K562 (cell line): Measurements from ENCODE around the gene HHATL. TPM values are rescaled to one million over a fixed set of nuclear protein-coding genes. Genes with fewer than 3 reads are reported as not detected.

Experiments
- ARHGAP35 ChIP-seq: fragments of 450-650 bp; IDR thresholded peaks from 2 replicates; pipeline ENCODE4 v1.6.1; 2018; ENCODE audit not compliant: partially characterized antibody
- BCL6 ChIP-seq: fragments of 250-450 bp; sonication (Bioruptor Pico); IDR thresholded peaks from 2 replicates; pipeline ENCODE4 v1.4.0; 2020
- CAMTA2 ChIP-seq: fragments of 250-450 bp; sonication (Bioruptor Pico); conservative IDR thresholded peaks from 2 replicates; pipeline ENCODE4 v1.5.1; 2022
- CBFA2T3 ChIP-seq: fragments of 450-650 bp; IDR thresholded peaks from 2 replicates; pipeline ENCODE4 v1.6.1; 2017
- CBFB ChIP-seq: sonication (generic); formaldehyde crosslinking; IDR thresholded peaks from 2 replicates; pipeline ENCODE4 v1.4.0; 2020; ENCODE audit warnings: mild to moderate bottlenecking, missing genetic modification reagents
- CHD1 ChIP-seq: fragments of 200-600 bp; sonication (generic); IDR thresholded peaks from one replicate; pipeline ENCODE4 v1.6.1; 2012; ENCODE audit warnings: mild to moderate bottlenecking, moderate library complexity, low read length, inconsistent platforms
- FOXA3 ChIP-seq, 2 experiments: fragments of 450-650 bp in 1 of 2; sonication (generic) in 1 of 2; formaldehyde crosslinking; IDR thresholded peaks in 1 of 2; conservative IDR thresholded peaks in 1 of 2; 2 replicates each; pipeline versions ENCODE4 v1.4.0 to v1.8.0; 2020 to 2022; ENCODE audit warnings: mild to moderate bottlenecking in 2 of 2, missing genetic modification reagents in 1 of 2
- HOXB6 ChIP-seq: fragments of 250-450 bp; sonication (Bioruptor Pico); IDR thresholded peaks from 2 replicates; pipeline ENCODE4 v1.5.1; 2022; ENCODE audit warnings: mild to moderate bottlenecking, borderline replicate concordance
- MCM5 ChIP-seq: fragments of 450-650 bp; IDR thresholded peaks from 2 replicates; pipeline ENCODE4 v1.6.1; 2016; ENCODE audit warnings: low read depth
- PCBP2 ChIP-seq: fragments of 200-400 bp; formaldehyde crosslinking; IDR thresholded peaks from 2 replicates; pipeline ENCODE4 v1.6.1; 2018; ENCODE audit warnings: low read length, low read depth, mild to moderate bottlenecking, moderate library complexity; ENCODE audit not compliant: poor library complexity, severe bottlenecking
- RBBP5 ChIP-seq: fragments of 200-600 bp; sonication (generic); IDR thresholded peaks from 2 replicates; pipeline ENCODE4 v1.6.1; 2012; ENCODE audit warnings: borderline replicate concordance, mild to moderate bottlenecking, low read length, control low read depth, inconsistent platforms; ENCODE audit not compliant: insufficient read depth, poor library complexity, severe bottlenecking
- RBM14 ChIP-seq: fragments of 200-400 bp; formaldehyde crosslinking; IDR thresholded peaks from 2 replicates; pipeline ENCODE4 v1.6.1; 2018; ENCODE audit warnings: low read depth, mild to moderate bottlenecking, low read length, moderate library complexity, borderline replicate concordance; ENCODE audit not compliant: insufficient read depth
- STAT6 ChIP-seq: sonication (generic); formaldehyde crosslinking; IDR thresholded peaks from 2 replicates; pipeline ENCODE4 v1.8.1; 2023; ENCODE audit warnings: mild to moderate bottlenecking, missing genetic modification reagents
- ZBTB49 ChIP-seq: sonication (generic); formaldehyde crosslinking; IDR thresholded peaks from 2 replicates; pipeline ENCODE4 v1.8.0; 2022; ENCODE audit warnings: missing genetic modification reagents, mild to moderate bottlenecking, borderline replicate concordance
- ZC3H4 ChIP-seq: sonication (generic); formaldehyde crosslinking; IDR thresholded peaks from 2 replicates; pipeline ENCODE4 v1.9.0; 2021; ENCODE audit warnings: missing genetic modification reagents, borderline replicate concordance
- ZNF507 ChIP-seq: conservative IDR thresholded peaks from 2 replicates; pipeline ENCODE4 v1.6.1; 2017; ENCODE audit warnings: missing genetic modification characterization, missing compliant biosample characterization
- polyA plus RNA-seq, 8 experiments: library from polyadenylated mRNA; depleted of rRNA in 4 of 8; stranded (reverse) in 5 of 8; unstranded in 3 of 8; fragments of >200 nt; fragmentation: Nextera tagmentation in 2 of 8; fragmentation: Illumina TruSeq in 1 of 8; extraction: Ambion mirVana in 2 of 8; extraction: Trizol in 1 of 8; gene quantifications; 2 replicates each; pipeline versions ENCODE4 v1.2.1 to v1.2.3, GENCODE V29; 2011 to 2014; ENCODE audit warnings: inconsistent platforms in 1 of 8, missing spikeins in 1 of 8
- total RNA-seq, 7 experiments: library from RNA; depleted of rRNA in 6 of 7; stranded (reverse); fragments of >200 nt in 6 of 7; fragmentation: Illumina TruSeq in 2 of 7; extraction: Trizol in 2 of 7; gene quantifications; 2 replicates each; pipeline versions ENCODE4 v1.2.1 to v1.2.3, GENCODE V29; 2011 to 2021; ENCODE audit warnings: low replicate concordance in 1 of 7
- TF ChIP-seq, protein P1 (sequence below): sonication (generic); formaldehyde crosslinking; IDR thresholded peaks from 2 replicates; pipeline ENCODE4 v1.8.0; 2022; ENCODE audit warnings: mild to moderate bottlenecking, missing genetic modification reagents, borderline replicate concordance
- TF ChIP-seq, protein P2 (sequence below), 2 experiments: fragments of 200-800 bp in 1 of 2; sonication (Bioruptor generic) in 1 of 2; sonication (generic) in 1 of 2; formaldehyde crosslinking in 1 of 2; IDR thresholded peaks in 1 of 2; conservative IDR thresholded peaks in 1 of 2; 2 replicates each; pipeline versions ENCODE4 v1.5.0 to v1.6.1; 2016 to 2020; ENCODE audit warnings: missing compliant biosample characterization in 1 of 2, missing genetic modification characterization in 1 of 2, missing genetic modification reagents in 1 of 2

HHATL gene
- total and polyA plus RNA-seq, 9 of the 15 experiments (the other 6 are each of a cell fraction or from before 2014, with no cell fraction given): not detected

DNA sequence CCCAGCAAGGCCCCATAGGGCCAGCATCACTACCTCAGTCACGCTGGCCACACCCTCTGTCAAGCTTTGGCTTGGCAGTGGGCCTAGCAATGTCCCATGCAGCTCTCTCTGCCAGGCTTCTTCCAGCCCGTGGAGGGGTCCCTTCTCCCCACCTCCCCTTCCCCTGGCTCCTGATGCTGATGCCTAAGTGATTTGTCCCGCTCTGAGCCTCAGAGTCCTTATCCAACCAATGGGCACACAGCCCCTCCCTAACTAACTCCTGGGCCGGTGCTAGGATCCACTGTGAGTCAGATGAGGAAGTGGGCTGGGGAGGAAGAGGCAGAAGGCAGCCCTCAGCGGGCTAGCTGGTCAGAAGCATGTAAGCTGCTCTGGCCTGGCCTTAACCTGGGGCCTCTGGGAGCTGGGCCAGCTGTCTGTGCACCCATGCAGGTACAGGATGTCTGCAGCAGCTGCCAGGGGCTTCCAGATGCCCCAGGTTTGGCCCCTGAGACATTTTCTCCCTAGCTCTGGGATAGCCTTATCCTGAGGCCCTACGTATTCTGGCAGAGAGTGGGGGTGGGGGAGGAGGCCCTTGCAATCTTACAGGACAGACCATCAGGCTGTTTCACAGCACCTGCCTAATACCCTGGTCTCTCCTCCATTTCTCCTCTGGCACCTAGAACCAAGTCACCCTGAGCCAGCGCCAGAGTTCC lies 49.8 kb downstream of the HHATL start (continued):
- TF ChIP-seq HOXB6: no peak
- TF ChIP-seq ARHGAP35: no peak
- no peak for TF ChIP-seq MCM5
- TF ChIP-seq RBM14: no peak
- no peak for TF ChIP-seq STAT6 (CRISPR knock-in tag)
- TF ChIP-seq, protein P1, sequence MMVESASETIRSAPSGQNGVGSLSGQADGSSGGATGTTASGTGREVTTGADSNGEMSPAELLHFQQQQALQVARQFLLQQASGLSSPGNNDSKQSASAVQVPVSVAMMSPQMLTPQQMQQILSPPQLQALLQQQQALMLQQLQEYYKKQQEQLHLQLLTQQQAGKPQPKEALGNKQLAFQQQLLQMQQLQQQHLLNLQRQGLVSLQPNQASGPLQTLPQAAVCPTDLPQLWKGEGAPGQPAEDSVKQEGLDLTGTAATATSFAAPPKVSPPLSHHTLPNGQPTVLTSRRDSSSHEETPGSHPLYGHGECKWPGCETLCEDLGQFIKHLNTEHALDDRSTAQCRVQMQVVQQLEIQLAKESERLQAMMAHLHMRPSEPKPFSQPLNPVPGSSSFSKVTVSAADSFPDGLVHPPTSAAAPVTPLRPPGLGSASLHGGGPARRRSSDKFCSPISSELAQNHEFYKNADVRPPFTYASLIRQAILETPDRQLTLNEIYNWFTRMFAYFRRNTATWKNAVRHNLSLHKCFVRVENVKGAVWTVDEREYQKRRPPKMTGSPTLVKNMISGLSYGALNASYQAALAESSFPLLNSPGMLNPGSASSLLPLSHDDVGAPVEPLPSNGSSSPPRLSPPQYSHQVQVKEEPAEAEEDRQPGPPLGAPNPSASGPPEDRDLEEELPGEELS: no peak
- no peak for TF ChIP-seq CHD1
- TF ChIP-seq CAMTA2 (CRISPR knock-in tag): no peak
- TF ChIP-seq FOXA3 (CRISPR knock-in tag; conservative IDR thresholded peaks at IDR 0.05 in 1 of 2, IDR thresholded peaks at IDR 0.05 in 1 of 2): no peak
- TF ChIP-seq CBFA2T3: 0 out of 2 replicates have a peak, but pooled peaks have one; percentile 29
- no peak for TF ChIP-seq CBFB (CRISPR knock-in tag)
- TF ChIP-seq, protein P2, sequence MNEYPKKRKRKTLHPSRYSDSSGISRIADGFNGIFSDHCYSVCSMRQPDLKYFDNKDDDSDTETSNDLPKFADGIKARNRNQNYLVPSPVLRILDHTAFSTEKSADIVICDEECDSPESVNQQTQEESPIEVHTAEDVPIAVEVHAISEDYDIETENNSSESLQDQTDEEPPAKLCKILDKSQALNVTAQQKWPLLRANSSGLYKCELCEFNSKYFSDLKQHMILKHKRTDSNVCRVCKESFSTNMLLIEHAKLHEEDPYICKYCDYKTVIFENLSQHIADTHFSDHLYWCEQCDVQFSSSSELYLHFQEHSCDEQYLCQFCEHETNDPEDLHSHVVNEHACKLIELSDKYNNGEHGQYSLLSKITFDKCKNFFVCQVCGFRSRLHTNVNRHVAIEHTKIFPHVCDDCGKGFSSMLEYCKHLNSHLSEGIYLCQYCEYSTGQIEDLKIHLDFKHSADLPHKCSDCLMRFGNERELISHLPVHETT (CRISPR knock-in tag; conservative IDR thresholded peaks at IDR 0.05 in 1 of 2, IDR thresholded peaks at IDR 0.05 in 1 of 2): no peak
- no peak for TF ChIP-seq RBBP5
- TF ChIP-seq ZC3H4 (CRISPR knock-in tag): no peak
- no peak for TF ChIP-seq ZNF507 (tag)
- no peak for TF ChIP-seq BCL6 (CRISPR knock-in tag)
- no peak for TF ChIP-seq PCBP2
- no peak for TF ChIP-seq ZBTB49 (CRISPR knock-in tag)
